Keratinocyte (primary cell): ENCODE measurements around the gene IFNAR1. TPM values are rescaled to one million over a fixed set of nuclear protein-coding genes. Genes with fewer than 3 reads are reported as not detected.

ENCODE experiments used
- DNase-seq: peaks from one replicate; pipeline ENCODE4 v3.0.0-alpha.2; 2011; ENCODE audit warnings: low read depth, missing footprints, low spot score
- FAIRE-seq: peaks from 2 replicates; lab custom pipeline; 2011; peaks lifted over from hg19 to GRCh38; lab: Jason Lieb, UNC
- H2AFZ ChIP-seq: 2 replicates; pipeline ENCODE4 v1.6.0; 2012; ENCODE audit warnings: low read length, control low read depth, inconsistent platforms; ENCODE audit not compliant: control insufficient read depth
- H3K27ac ChIP-seq: 2 replicates; pipeline ENCODE4 v1.5.1; 2011; ENCODE audit warnings: low read length; ENCODE audit not compliant: control insufficient read depth, insufficient read depth
- H3K27me3 ChIP-seq: 3 replicates; pipeline ENCODE4 v1.6.0; 2011; ENCODE audit warnings: low read length; ENCODE audit not compliant: control insufficient read depth, insufficient read depth; ENCODE audit errors: extremely low read depth
- H3K36me3 ChIP-seq, 2 experiments: 2 replicates in 1 of 2; 3 replicates in 1 of 2; pipeline ENCODE4 v1.5.1; 2011; ENCODE audit warnings: low read length in 2 of 2, mild to moderate bottlenecking in 1 of 2; ENCODE audit not compliant: control insufficient read depth in 2 of 2, insufficient read depth in 2 of 2; ENCODE audit errors: extremely low read depth in 1 of 2
- H3K4me1 ChIP-seq: 3 replicates; pipeline ENCODE4 v1.5.1; 2011; ENCODE audit warnings: low read length; ENCODE audit not compliant: control insufficient read depth, insufficient read depth; ENCODE audit errors: extremely low read depth
- H3K4me2 ChIP-seq: 3 replicates; pipeline ENCODE4 v1.6.0; 2011; ENCODE audit warnings: low read depth, low read length; ENCODE audit not compliant: control insufficient read depth, insufficient read depth; ENCODE audit errors: extremely low read depth
- H3K4me3 ChIP-seq, 3 experiments: fragments of 200-600 bp in 1 of 3; sonication (generic) in 1 of 3; 2 replicates in 2 of 3; 3 replicates in 1 of 3; pipeline ENCODE4 v1.5.1; 2011 to 2016; ENCODE audit warnings: low read length in 3 of 3, mild to moderate bottlenecking in 3 of 3, control low read depth in 2 of 3, inconsistent platforms in 1 of 3, low read depth in 1 of 3, mixed read lengths in 1 of 3, mixed run types in 1 of 3, moderate library complexity in 1 of 3; ENCODE audit not compliant: control insufficient read depth in 2 of 3, insufficient read depth in 2 of 3; ENCODE audit errors: extremely low read depth in 1 of 3
- H3K79me2 ChIP-seq: 2 replicates; pipeline ENCODE4 v1.6.0; 2012; ENCODE audit warnings: low read length; ENCODE audit not compliant: control insufficient read depth, insufficient read depth
- H3K9ac ChIP-seq: 3 replicates; pipeline ENCODE4 v1.6.0; 2011; ENCODE audit warnings: low read length; ENCODE audit not compliant: control insufficient read depth, insufficient read depth; ENCODE audit errors: extremely low read depth
- H3K9me1 ChIP-seq: 3 replicates; pipeline ENCODE4 v1.6.0; 2011; ENCODE audit warnings: low read length; ENCODE audit not compliant: control insufficient read depth, insufficient read depth; ENCODE audit errors: extremely low read depth
- H3K9me3 ChIP-seq: 2 replicates; pipeline ENCODE4 v1.5.1; 2012; ENCODE audit warnings: low read depth, low read length; ENCODE audit not compliant: control insufficient read depth
- H4K20me1 ChIP-seq: 3 replicates; pipeline ENCODE4 v1.6.0; 2011; ENCODE audit warnings: low read length; ENCODE audit not compliant: control insufficient read depth, insufficient read depth; ENCODE audit errors: extremely low read depth
- EZH2 ChIP-seq: IDR thresholded peaks from one replicate; pipeline ENCODE4 v1.6.1; 2012; ENCODE audit warnings: inconsistent platforms, mild to moderate bottlenecking, low read length, moderate library complexity
- dilution Hi-C: fragments of 300-500 bp; cut with MboI; formaldehyde crosslinking; loops from one replicate; pipeline ENCODE4 v1.7.0; 2020; ENCODE audit warnings: low sequenced_read_pairs; ENCODE audit not compliant: extremely low pct_ligation_motif_present
- polyA plus RNA-seq, 5 experiments: library from polyadenylated mRNA; depleted of rRNA in 3 of 5; stranded (reverse) in 3 of 5; stranded (forward) in 1 of 5; unstranded in 1 of 5; fragments of >200 nt; gene quantifications; 1 replicate in 1 of 5; 2 replicates in 3 of 5; 3 replicates in 1 of 5; pipeline versions ENCODE4 v1.2.1 to v1.2.3, GENCODE V29; 2011 to 2012; ENCODE audit warnings: missing spikeins in 2 of 5, low read depth in 1 of 5, low replicate concordance in 1 of 5
- TF ChIP-seq, protein P1 (sequence below), 3 experiments: IDR thresholded peaks in 1 of 3; conservative IDR thresholded peaks in 1 of 3; optimal IDR thresholded peaks in 1 of 3; 2 replicates in 2 of 3; 3 replicates in 1 of 3; pipeline versions ENCODE3 to v1.5.1; 2011; ENCODE audit warnings: low read length in 3 of 3, mild to moderate bottlenecking in 3 of 3, moderate library complexity in 2 of 3, control low read depth in 1 of 3, inconsistent platforms in 1 of 3; ENCODE audit not compliant: insufficient read depth in 2 of 3; ENCODE audit errors: extremely low read depth in 1 of 3

IFNAR1 gene
- polyA plus RNA-seq, 1 donor (not counting 4 experiments of a cell fraction or from before 2014, with no cell fraction given) = 12.6 TPM

DNA sequence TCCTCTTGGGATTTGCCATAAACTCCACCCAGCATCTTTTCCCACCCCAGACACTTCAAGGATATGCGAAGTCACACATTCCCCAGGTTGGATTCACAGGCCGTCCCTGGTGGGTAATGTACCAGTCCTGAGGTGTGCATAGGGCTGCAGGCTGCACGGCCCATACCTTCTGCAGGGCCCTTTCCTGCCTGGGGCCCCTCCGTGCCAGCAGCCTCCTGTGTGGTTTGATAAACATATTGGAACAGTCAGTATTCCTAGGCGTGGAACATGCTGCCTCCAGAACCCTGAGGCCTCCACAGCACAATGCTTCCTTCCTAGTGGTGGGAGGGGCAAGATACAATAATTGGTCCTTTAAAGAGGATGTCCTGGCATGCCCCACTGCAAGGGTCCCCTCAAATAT, 32.0 kb upstream of the IFNAR1 start:
- DNase-seq = no peak
- TF ChIP-seq EZH2 = no peak
- TF ChIP-seq, protein P1, sequence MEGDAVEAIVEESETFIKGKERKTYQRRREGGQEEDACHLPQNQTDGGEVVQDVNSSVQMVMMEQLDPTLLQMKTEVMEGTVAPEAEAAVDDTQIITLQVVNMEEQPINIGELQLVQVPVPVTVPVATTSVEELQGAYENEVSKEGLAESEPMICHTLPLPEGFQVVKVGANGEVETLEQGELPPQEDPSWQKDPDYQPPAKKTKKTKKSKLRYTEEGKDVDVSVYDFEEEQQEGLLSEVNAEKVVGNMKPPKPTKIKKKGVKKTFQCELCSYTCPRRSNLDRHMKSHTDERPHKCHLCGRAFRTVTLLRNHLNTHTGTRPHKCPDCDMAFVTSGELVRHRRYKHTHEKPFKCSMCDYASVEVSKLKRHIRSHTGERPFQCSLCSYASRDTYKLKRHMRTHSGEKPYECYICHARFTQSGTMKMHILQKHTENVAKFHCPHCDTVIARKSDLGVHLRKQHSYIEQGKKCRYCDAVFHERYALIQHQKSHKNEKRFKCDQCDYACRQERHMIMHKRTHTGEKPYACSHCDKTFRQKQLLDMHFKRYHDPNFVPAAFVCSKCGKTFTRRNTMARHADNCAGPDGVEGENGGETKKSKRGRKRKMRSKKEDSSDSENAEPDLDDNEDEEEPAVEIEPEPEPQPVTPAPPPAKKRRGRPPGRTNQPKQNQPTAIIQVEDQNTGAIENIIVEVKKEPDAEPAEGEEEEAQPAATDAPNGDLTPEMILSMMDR (optimal IDR thresholded peaks at IDR 0.05 in 1 of 3, IDR thresholded peaks at IDR 0.05 in 1 of 3, conservative IDR thresholded peaks at IDR 0.05 in 1 of 3; ENCODE audit: extremely low read depth in 1 of 3, insufficient read depth in 2 of 3, low read length in 3 of 3) = no peak
- no peak overlapping the region for H3K4me3 ChIP-seq
- H3K9me1 ChIP-seq = no peaks in the 10 kb centered on the region
- H3K4me1 ChIP-seq = peaks cover 8% of the 10 kb centered on the region
- no peaks in the 10 kb centered on the region for H3K9me3 ChIP-seq
- H3K4me2 ChIP-seq = no peak overlapping the region
- dilution Hi-C loops = no loop called here
- no peak overlapping the region for H2AFZ ChIP-seq
- peaks cover 3 to 4% of the 10 kb centered on the region in 2 experiments for H3K36me3 ChIP-seq
- H3K27me3 ChIP-seq = no peaks in the 10 kb centered on the region
- H3K9ac ChIP-seq = no peak overlapping the region
- H4K20me1 ChIP-seq = no peaks in the 10 kb centered on the region
- H3K79me2 ChIP-seq = no peaks in the 10 kb centered on the region
- FAIRE-seq = no peak
- H3K27ac ChIP-seq = no peak overlapping the region

DNA sequence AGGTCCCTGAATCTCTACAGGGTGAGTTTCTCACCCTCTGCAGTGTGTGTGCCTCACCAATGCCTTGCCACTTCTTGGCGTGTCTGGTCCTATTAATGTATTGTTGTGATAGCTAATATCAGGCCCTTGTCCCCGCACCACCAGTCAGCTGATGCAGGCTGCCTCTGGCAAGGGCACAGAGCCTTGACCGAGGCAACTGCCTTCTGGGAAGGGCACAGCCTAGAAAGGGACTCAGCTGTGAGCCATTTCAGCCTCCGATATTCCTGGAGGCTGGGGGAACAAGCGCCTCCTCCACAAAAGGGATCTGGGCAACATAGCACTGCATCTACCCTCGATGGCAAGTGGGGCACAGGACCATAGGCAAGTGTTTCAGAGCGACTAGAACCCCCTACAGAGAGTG, 31.6 kb upstream of the IFNAR1 start:
- DNase-seq (no peak), FAIRE-seq (no peak)
- peaks cover 0 to 4% of the 10 kb centered on the region in 2 experiments for H3K36me3 ChIP-seq
- no peaks in the 10 kb centered on the region for H3K9me1 ChIP-seq
- dilution Hi-C loops = no loop called here
- no peaks in the 10 kb centered on the region for H4K20me1 ChIP-seq
- H3K4me2 ChIP-seq = no peak overlapping the region
- H3K27me3 ChIP-seq = no peaks in the 10 kb centered on the region
- peaks cover 8% of the 10 kb centered on the region for H3K4me1 ChIP-seq
- H2AFZ ChIP-seq = no peak overlapping the region
- no peak overlapping the region for H3K9ac ChIP-seq
- no peak overlapping the region for H3K27ac ChIP-seq
- H3K4me3 ChIP-seq = no peak overlapping the region
- H3K9me3 ChIP-seq = no peaks in the 10 kb centered on the region
- no peaks in the 10 kb centered on the region for H3K79me2 ChIP-seq
- TF ChIP-seq EZH2 = no peak
- TF ChIP-seq, protein P1 (optimal IDR thresholded peaks at IDR 0.05 in 1 of 3, IDR thresholded peaks at IDR 0.05 in 1 of 3, conservative IDR thresholded peaks at IDR 0.05 in 1 of 3; ENCODE audit: extremely low read depth in 1 of 3, insufficient read depth in 2 of 3, low read length in 3 of 3) = no peak
